Esophagus squamous epithelium (tissue), 5 donors: ENCODE results near the gene RBFOX1. TPM values are rescaled to one million over a fixed set of nuclear protein-coding genes. Genes with fewer than 3 reads are reported as not detected.

Source experiments
- DNase-seq: peaks from one replicate; lab custom pipeline; 2025; lab: John Stamatoyannopoulos, UW
- H3K27ac ChIP-seq, 4 donors: fragments of 200-600 bp; sonication (generic); one replicate each; pipeline ENCODE4 v1.5.1; 2016 to 2019; ENCODE audit warnings: mild to moderate bottlenecking in 1 of 4
- H3K27me3 ChIP-seq, 4 donors: fragments of 200-600 bp; sonication (generic); 1 replicate in 3 of 4; 2 replicates in 1 of 4; pipeline versions ENCODE4 v1.5.1 to v1.6.0; 2017 to 2021; ENCODE audit warnings: antibody characterized with exemption in 1 of 4
- H3K36me3 ChIP-seq, 3 donors: fragments of 200-600 bp; sonication (generic); one replicate each; pipeline ENCODE4 v1.5.1; 2016 to 2019
- H3K4me1 ChIP-seq, 3 donors: fragments of 200-600 bp; sonication (generic); one replicate each; pipeline ENCODE4 v1.5.1; 2017 to 2019
- H3K4me3 ChIP-seq, 4 donors: fragments of 200-600 bp; sonication (generic); 1 replicate in 3 of 4; 2 replicates in 1 of 4; pipeline ENCODE4 v1.5.1; 2016 to 2019; ENCODE audit warnings: mild to moderate bottlenecking in 2 of 4, moderate library complexity in 1 of 4
- H3K9me3 ChIP-seq, 3 donors: fragments of 200-600 bp; sonication (generic); one replicate each; pipeline ENCODE4 v1.5.1; 2016 to 2019
- CTCF ChIP-seq, 6 experiments: fragments of 450-650 bp in 4 of 6; fragments of 200-600 bp in 2 of 6; sonication (generic) in 2 of 6; IDR thresholded peaks; one replicate each; pipeline ENCODE4 v1.5.1; 2016 to 2019; ENCODE audit warnings: antibody characterized with exemption in 6 of 6, mild to moderate bottlenecking in 4 of 6, moderate library complexity in 4 of 6
- POLR2A ChIP-seq, 4 donors: fragments of 450-650 bp; IDR thresholded peaks; one replicate each; pipeline ENCODE4 v1.6.1; 2017; ENCODE audit warnings: antibody characterized with exemption in 4 of 4, mild to moderate bottlenecking in 4 of 4, moderate library complexity in 3 of 4
- WGBS, 2 donors: methylation state at CpG; one replicate each; pipeline ENCODE4 v1.1.5; 2018; 5-methylcytosine and 5-hydroxymethylcytosine counted together
- intact Hi-C: fragments of 100-400 bp; cut with DNase I; formaldehyde crosslinking; loops from one replicate; pipeline ENCODE4 v1.15.0; 2022
- total RNA-seq, 4 donors: library from RNA; depleted of rRNA; stranded (reverse); fragments of >200 nt; gene quantifications; one replicate each; pipeline ENCODE4 v1.1.0, GENCODE V29; 2016
- donor health status: DM: yes; HTN: yes; CAD: no.

The RBFOX1 gene
- total RNA-seq, 4 donors from 2014 or later = not detected

DNA sequence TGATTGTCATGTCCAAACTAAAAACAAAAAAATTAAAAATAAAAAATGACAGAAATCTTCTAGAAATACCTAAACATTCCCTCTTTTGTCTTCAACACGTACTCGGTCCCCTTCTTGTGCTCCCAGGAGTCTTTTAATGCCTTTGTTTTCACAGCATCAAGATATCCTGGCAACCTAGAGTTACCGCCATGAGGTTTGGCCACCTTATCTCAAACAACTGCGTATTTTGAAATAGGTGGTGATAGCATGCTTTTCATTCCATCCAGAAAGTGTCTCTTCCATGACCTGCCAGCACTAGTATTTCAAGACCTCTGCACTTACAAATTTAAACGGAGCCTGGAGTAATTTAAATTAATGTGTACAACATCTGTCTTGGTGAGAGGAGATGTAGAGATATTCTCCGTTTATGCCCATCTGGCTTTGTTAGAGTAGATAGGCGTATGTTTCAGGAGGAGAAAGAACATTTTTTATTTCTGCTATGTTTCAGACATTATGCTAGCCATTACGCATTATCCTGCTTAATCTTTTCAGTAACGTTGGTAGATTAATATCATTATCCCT is 42.0 kb downstream of the RBFOX1 start:
- Histone ChIP-seq H3K27ac (no peak overlapping the region), H3K27me3 (no peaks in the 10 kb centered on the region), H3K4me3 (no peak overlapping the region), H3K4me1 (no peaks in the 10 kb centered on the region), H3K9me3 (no peaks in the 10 kb centered on the region), H3K36me3 (no peaks in the 10 kb centered on the region)
- WGBS, 2 donors = 66 to 72% methylated on average over 9 of the region's 9 CpGs
- no peak for DNase-seq
- intact Hi-C loops = no loop called here
- TF ChIP-seq CTCF (IDR thresholded peaks at IDR 0.05) (no peak), POLR2A (IDR thresholded peaks at IDR 0.05) (no peak)

- intact Hi-C loops = no loop called here
- 62 to 68% methylated on average over 5 of the region's 5 CpGs for WGBS, 2 donors
Measured at GRCh38 chr16:7376227-7376626, 43.6 kb downstream of the RBFOX1 start.

GRCh38 chr16:7377231-7377630 is 44.6 kb downstream of the RBFOX1 start:
- Histone ChIP-seq H3K9me3 (no peaks in the 10 kb centered on the region), H3K36me3 (no peaks in the 10 kb centered on the region), H3K27me3 (no peaks in the 10 kb centered on the region), H3K4me1 (no peaks in the 10 kb centered on the region), H3K27ac (no peak overlapping the region), H3K4me3 (no peak overlapping the region)
- intact Hi-C loops = no loop called here
- DNase-seq = no peak
- no peak for TF ChIP-seq POLR2A (IDR thresholded peaks at IDR 0.05)
- TF ChIP-seq CTCF (IDR thresholded peaks at IDR 0.05) = no peak
- 61 to 68% methylated on average over 5 of the region's 5 CpGs for WGBS, 2 donors

More at GRCh38 chr16:7376227-7376626, 43.6 kb downstream of the RBFOX1 start:
- DNase-seq = no peak
- TF ChIP-seq CTCF (IDR thresholded peaks at IDR 0.05) = no peak
- no peak overlapping the region for H3K27ac ChIP-seq
- H3K27me3 ChIP-seq = no peaks in the 10 kb centered on the region
- no peaks in the 10 kb centered on the region for H3K36me3 ChIP-seq
- H3K4me3 ChIP-seq = no peak overlapping the region
- H3K4me1 ChIP-seq = no peaks in the 10 kb centered on the region
- H3K9me3 ChIP-seq = no peaks in the 10 kb centered on the region

GRCh38 chr16:7378024-7378695 is 45.5 kb downstream of the RBFOX1 start:
- Histone ChIP-seq H3K36me3 (no peaks in the 10 kb centered on the region), H3K27me3 (no peaks in the 10 kb centered on the region), H3K4me3 (no peak overlapping the region), H3K9me3 (no peaks in the 10 kb centered on the region), H3K4me1 (no peaks in the 10 kb centered on the region), H3K27ac (no peak overlapping the region)
- WGBS, 2 donors = 78 to 79% methylated on average over 16 of the region's 16 CpGs
- TF ChIP-seq CTCF (IDR thresholded peaks at IDR 0.05) (no peak), POLR2A (IDR thresholded peaks at IDR 0.05) (no peak)
- intact Hi-C loops = no loop called here
- no peak for DNase-seq

DNA sequence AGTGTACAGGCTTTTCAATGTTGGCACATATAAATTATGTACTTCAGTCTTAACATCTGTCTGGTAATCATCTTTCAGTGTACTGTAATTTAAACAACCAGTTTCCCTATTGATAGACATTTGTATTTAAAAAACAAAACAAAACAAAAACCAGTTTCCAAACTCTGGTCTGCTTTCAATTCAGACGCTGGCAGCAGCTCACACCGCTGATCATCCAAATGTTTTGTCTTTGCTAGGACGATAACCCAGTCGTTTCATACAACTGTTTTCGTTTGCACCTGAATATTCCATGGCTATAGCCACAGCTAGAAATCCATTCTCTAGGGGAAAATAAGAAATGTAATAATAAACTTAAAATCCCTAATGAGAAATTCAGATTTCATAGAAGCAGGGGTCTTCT is 47.8 kb downstream of the RBFOX1 start:
- Histone ChIP-seq H3K4me1 (no peaks in the 10 kb centered on the region), H3K36me3 (no peaks in the 10 kb centered on the region), H3K4me3 (no peak overlapping the region), H3K9me3 (no peaks in the 10 kb centered on the region), H3K27ac (no peak overlapping the region), H3K27me3 (no peaks in the 10 kb centered on the region)
- WGBS, 2 donors = 60 to 78% methylated on average over 5 of the region's 5 CpGs
- TF ChIP-seq CTCF (IDR thresholded peaks at IDR 0.05) = no peak
- TF ChIP-seq POLR2A (IDR thresholded peaks at IDR 0.05) = no peak
- DNase-seq = no peak
- intact Hi-C loops = no loop called here
